Kidney (tissue), 14 donors: ENCODE results near the gene MPPED1. TPM values are rescaled to one million over a fixed set of nuclear protein-coding genes. Genes with fewer than 3 reads are reported as not detected.

Experiments
- DNase-seq, 5 donors: peaks; one replicate each; pipeline ENCODE4 v3.0.0-alpha.2; 2013 to 2020
- FAIRE-seq: peaks from 2 replicates; lab custom pipeline; 2012; peaks lifted over from hg19 to GRCh38; lab: Jason Lieb, UNC
- H3K27ac ChIP-seq, 2 donors: one replicate each; pipeline ENCODE4 v1.7.0; 2013; ENCODE audit warnings: low read depth in 2 of 2, low read length in 2 of 2, inconsistent platforms in 1 of 2
- H3K27me3 ChIP-seq: one replicate; pipeline ENCODE4 v1.7.1; 2013; ENCODE audit warnings: low read length, inconsistent platforms; ENCODE audit not compliant: control insufficient read depth, insufficient read depth
- H3K36me3 ChIP-seq, 3 donors: one replicate each; pipeline versions ENCODE4 v1.7.0 to v1.7.1; 2013; ENCODE audit warnings: low read length in 3 of 3, control low read depth in 1 of 3, inconsistent platforms in 1 of 3; ENCODE audit not compliant: insufficient read depth in 3 of 3, control insufficient read depth in 2 of 3
- H3K4me1 ChIP-seq, 3 donors: one replicate each; pipeline versions ENCODE4 v1.7.0 to v1.7.1; 2013; ENCODE audit warnings: low read length in 3 of 3, inconsistent platforms in 1 of 3, low read depth in 1 of 3; ENCODE audit not compliant: control insufficient read depth in 2 of 3, insufficient read depth in 2 of 3
- H3K4me3 ChIP-seq, 3 donors: one replicate each; pipeline versions ENCODE4 v1.7.0 to v1.8.1; 2013; ENCODE audit warnings: low read length in 3 of 3, control low read depth in 1 of 3, inconsistent platforms in 1 of 3
- H3K9ac ChIP-seq, 3 donors: one replicate each; pipeline versions ENCODE4 v1.7.0 to v1.7.1; 2013; ENCODE audit warnings: low read length in 3 of 3, control low read depth in 1 of 3, inconsistent platforms in 1 of 3
- H3K9me3 ChIP-seq, 3 donors: one replicate each; pipeline versions ENCODE4 v1.7.0 to v1.7.1; 2013; ENCODE audit warnings: low read length in 3 of 3, control low read depth in 1 of 3, inconsistent platforms in 1 of 3; ENCODE audit not compliant: control insufficient read depth in 2 of 3, insufficient read depth in 1 of 3
- intact Hi-C: fragments of 100-400 bp; cut with DNase I; formaldehyde crosslinking; loops from one replicate; pipeline ENCODE4 v1.11.1; 2022
- polyA plus RNA-seq: library from polyadenylated mRNA; stranded (reverse); fragments of 350-450 nt; fragmentation: Illumina TruSeq; extraction: RNeasy Lipid Tissue Mini Kit (QIAGEN cat#74804); gene quantifications from one replicate; pipeline ENCODE4 v1.2.3, GENCODE V29; 2014; ENCODE audit warnings: low read depth, low replicate concordance; ENCODE audit not compliant: insufficient read depth
- total RNA-seq: library from RNA; stranded (reverse); fragmentation: NEBNext Ultra II Directional; extraction: Animal tissue kit (Norgen Biotek cat#: 25700); gene quantifications from one replicate; pipeline ENCODE4 v1.2.1, GENCODE V29; 2021
- TF ChIP-seq, protein P1 (sequence below): IDR thresholded peaks from 3 replicates; pipeline ENCODE4 v1.5.1; 2012; ENCODE audit warnings: mild to moderate bottlenecking, moderate library complexity, borderline replicate concordance; ENCODE audit not compliant: insufficient read depth; ENCODE audit errors: extremely low read depth
- donor health status: control.
- donor health status: control.
- donor health status: control.
- donor health status: control.
- donor health status: control.
- donor health status: DM: yes; HTN: yes; CAD: no.
- donor health status: Normal renal cell carcinoma (clear cell type).

MPPED1 gene
- total and polyA plus RNA-seq, 2 donors from 2014 or later: not detected

GRCh38 chr22:43429426-43429825, 17.6 kb downstream of the MPPED1 start:
- Histone ChIP-seq H3K4me3 (no peak overlapping the region), H3K4me1 (no peaks in the 10 kb centered on the region), H3K27me3 (no peaks in the 10 kb centered on the region), H3K9ac (no peak overlapping the region), H3K36me3 (no peaks in the 10 kb centered on the region), H3K27ac (no peak overlapping the region), H3K9me3 (no peaks in the 10 kb centered on the region)
- intact Hi-C loops: no loop called here
- no peak for FAIRE-seq
- DNase-seq: no peak
- TF ChIP-seq, protein P1, sequence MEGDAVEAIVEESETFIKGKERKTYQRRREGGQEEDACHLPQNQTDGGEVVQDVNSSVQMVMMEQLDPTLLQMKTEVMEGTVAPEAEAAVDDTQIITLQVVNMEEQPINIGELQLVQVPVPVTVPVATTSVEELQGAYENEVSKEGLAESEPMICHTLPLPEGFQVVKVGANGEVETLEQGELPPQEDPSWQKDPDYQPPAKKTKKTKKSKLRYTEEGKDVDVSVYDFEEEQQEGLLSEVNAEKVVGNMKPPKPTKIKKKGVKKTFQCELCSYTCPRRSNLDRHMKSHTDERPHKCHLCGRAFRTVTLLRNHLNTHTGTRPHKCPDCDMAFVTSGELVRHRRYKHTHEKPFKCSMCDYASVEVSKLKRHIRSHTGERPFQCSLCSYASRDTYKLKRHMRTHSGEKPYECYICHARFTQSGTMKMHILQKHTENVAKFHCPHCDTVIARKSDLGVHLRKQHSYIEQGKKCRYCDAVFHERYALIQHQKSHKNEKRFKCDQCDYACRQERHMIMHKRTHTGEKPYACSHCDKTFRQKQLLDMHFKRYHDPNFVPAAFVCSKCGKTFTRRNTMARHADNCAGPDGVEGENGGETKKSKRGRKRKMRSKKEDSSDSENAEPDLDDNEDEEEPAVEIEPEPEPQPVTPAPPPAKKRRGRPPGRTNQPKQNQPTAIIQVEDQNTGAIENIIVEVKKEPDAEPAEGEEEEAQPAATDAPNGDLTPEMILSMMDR: no peak

GRCh38 chr22:43431808-43432554, 20.2 kb downstream of the MPPED1 start:
- no peak overlapping the region for H3K4me3 ChIP-seq
- intact Hi-C loops: no loop called here
- no peaks in the 10 kb centered on the region for H3K9me3 ChIP-seq
- H3K36me3 ChIP-seq: no peaks in the 10 kb centered on the region
- H3K27ac ChIP-seq: no peak overlapping the region
- no peaks in the 10 kb centered on the region for H3K4me1 ChIP-seq
- H3K27me3 ChIP-seq: no peaks in the 10 kb centered on the region
- TF ChIP-seq, protein P1: no peak
- H3K9ac ChIP-seq: no peak overlapping the region
- peak in 1 of 5 donors; percentile 8 for DNase-seq
- no peak for FAIRE-seq

DNA sequence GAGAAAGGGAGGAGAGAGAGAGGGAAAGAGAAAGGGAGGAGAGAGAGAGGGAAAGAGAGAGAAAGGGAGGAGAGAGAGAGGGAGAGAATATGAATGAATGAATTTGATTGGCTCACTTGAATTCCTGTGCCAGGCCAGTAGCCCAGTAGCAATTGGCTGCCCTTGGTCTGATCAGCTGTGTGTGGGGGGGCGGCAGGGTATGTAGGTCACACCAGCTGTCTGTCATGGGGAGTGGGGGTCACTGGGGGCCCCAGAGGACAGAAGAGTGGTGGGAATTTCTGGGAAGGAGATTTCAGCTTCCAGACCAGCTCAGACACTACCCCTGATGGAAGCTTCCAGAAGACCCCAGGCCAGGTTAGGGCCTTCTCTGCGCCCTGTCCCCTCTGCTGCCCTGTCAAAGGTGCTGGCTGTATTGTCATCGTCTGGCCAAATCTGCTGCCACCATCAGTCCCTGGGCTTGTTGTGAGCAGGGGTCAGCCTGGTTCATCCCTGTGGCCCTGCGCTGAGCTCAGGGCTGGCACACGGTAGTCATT, 21.1 kb downstream of the MPPED1 start:
- Histone ChIP-seq H3K36me3 (no peaks in the 10 kb centered on the region), H3K27me3 (no peaks in the 10 kb centered on the region), H3K4me3 (no peak overlapping the region), H3K9me3 (no peaks in the 10 kb centered on the region), H3K9ac (no peak overlapping the region), H3K27ac (no peak overlapping the region), H3K4me1 (no peaks in the 10 kb centered on the region)
- FAIRE-seq (no peak), DNase-seq (peak in 1 of 5 donors; percentile 37)
- intact Hi-C loops: no loop called here
- TF ChIP-seq, protein P1: no peak
